Activated naive CD8-positive, alpha-beta T cell treated with anti-CD3 and anti-CD28 coated beads, Interleukin-2, amount 10 ng/mL, durations not matched to agents 7 days and 5 days (primary cell): Measurements from ENCODE around the gene LSM4. TPM values are rescaled to one million over a fixed set of nuclear protein-coding genes. Genes with fewer than 3 reads are reported as not detected.
A peak's percentile ranks its signal among the peaks of the same experiment; 100 is the strongest.

ENCODE experiments used
- ATAC-seq: fragments of 150-1000 bp; cut with Tn5 transposase; one replicate; pipeline ENCODE4 v1.10.0; 2021; ENCODE audit warnings: low read depth, moderate library complexity
- POLR2A ChIA-PET: fragments of 350-600 bp; sonication (Branson Sonifier 250); formaldehyde crosslinking; loops from one replicate; lab custom pipeline; 2021; ENCODE audit warnings: antibody characterized with exemption; lab: Charles Lee
- DNase-seq: peaks from one replicate; pipeline ENCODE4 v3.0.0; 2021
- H3K27ac Mint-ChIP-seq: one replicate; pipeline ENCODE4 v1.8.0; 2022; ENCODE audit warnings: mild to moderate bottlenecking, mixed read lengths
- H3K27me3 Mint-ChIP-seq: one replicate; pipeline ENCODE4 v1.8.0; 2022; ENCODE audit warnings: mild to moderate bottlenecking, moderate library complexity, mixed read lengths
- H3K36me3 Mint-ChIP-seq: one replicate; pipeline ENCODE4 v1.8.0; 2021; ENCODE audit warnings: mild to moderate bottlenecking, mixed read lengths
- H3K4me1 Mint-ChIP-seq: one replicate; pipeline ENCODE4 v1.8.0; 2021; ENCODE audit warnings: mixed read lengths
- H3K4me3 Mint-ChIP-seq: one replicate; pipeline ENCODE4 v1.8.0; 2022; ENCODE audit warnings: mild to moderate bottlenecking, moderate library complexity, mixed read lengths
- H3K9me3 Mint-ChIP-seq: one replicate; pipeline ENCODE4 v1.8.0; 2021; ENCODE audit warnings: mixed read lengths
- total RNA-seq, 2 experiments: library from RNA; stranded (reverse); gene quantifications; one replicate each; pipeline ENCODE4 v1.2.3, GENCODE V29; 2021

Gene LSM4
- total RNA-seq, 2 experiments from 2014 or later: 151 to 157 TPM

DNA sequence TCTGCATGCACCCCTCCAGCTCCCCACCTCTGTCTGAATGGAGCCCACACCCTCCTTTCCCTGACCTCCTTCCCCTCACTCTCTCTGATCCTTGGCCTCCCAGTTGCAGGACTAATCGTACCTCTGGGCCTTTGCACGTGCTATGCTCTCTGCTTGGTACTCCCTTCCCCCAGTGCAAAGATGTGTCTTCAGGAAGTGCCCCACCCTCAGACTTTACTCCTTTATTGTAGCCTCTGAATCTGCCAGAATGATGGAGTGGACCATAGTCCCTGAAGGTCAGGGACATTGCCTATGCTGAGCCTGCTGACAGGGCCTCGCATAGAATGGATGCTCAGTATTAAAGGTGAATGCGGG is 40.1 kb downstream of the LSM4 start:
- peaks cover 26% of the 10 kb centered on the region for H3K36me3 Mint-ChIP-seq
- H3K27ac Mint-ChIP-seq: peak overlapping the region; percentile 98
- no peaks in the 10 kb centered on the region for H3K27me3 Mint-ChIP-seq
- DNase-seq (no peak), ATAC-seq (no peak)
- peak overlapping the region; percentile 86 for H3K4me3 Mint-ChIP-seq
- no peaks in the 10 kb centered on the region for H3K9me3 Mint-ChIP-seq
- POLR2A ChIA-PET: interaction anchor here (6.4 to 12.8 kb wide), 3 partner anchors 9 to 32 kb away, joined by 718 to 1033 read pairs (median 846); partner anchors contain the start of gene LSM4
- H3K4me1 Mint-ChIP-seq: peaks cover 39% of the 10 kb centered on the region

DNA sequence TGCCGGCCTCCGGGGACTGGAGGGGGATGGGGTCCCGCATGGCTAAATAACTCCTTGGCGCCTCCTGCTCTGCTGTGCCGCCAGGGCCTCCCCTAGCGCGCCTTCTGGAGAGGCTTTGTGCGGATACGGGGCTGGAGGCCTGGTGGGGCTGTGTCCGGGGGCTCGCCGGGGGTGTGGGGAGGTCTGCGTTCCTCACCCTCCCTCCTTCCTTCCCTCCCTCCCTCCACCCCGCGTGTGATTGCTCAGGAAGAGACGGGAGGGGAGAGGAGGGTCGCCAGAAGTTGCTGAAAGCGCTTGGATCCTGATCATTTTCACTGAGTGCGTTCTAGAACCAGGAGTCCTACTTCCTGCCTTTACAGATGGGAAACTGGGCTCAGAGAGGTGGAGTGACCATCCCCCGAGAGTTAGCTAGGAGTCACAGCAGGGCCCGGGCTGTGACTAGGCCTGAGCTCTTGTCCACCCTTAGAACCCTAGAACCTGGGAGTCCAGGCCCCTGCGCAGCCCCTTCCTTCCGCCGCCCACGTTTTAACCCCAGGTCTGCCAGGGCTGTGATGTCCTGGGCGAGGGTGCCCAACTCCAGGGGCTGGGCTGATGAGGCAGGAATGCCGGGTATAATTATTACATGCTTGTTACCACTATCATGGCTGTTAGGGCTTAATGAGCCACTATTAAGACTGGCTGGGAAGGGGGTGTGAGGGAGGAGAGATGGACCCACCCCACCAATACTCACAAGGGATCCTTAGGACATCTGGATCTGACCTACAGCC is 40.7 kb downstream of the LSM4 start:
- no peaks in the 10 kb centered on the region for H3K9me3 Mint-ChIP-seq
- DNase-seq: no peak
- ATAC-seq: peak; percentile 41
- H3K4me3 Mint-ChIP-seq: peak overlapping the region; percentile 86
- H3K36me3 Mint-ChIP-seq: peaks cover 28% of the 10 kb centered on the region
- POLR2A ChIA-PET: interaction anchor here (0.5 to 12.8 kb wide), 39 partner anchors 9 to 877 kb away, joined by 3 to 1033 read pairs (median 4); partner anchors contain the start of genes BST2, IL12RB1, KXD1 and LSM4
- peaks cover 43% of the 10 kb centered on the region for H3K4me1 Mint-ChIP-seq
- H3K27me3 Mint-ChIP-seq: no peaks in the 10 kb centered on the region
- H3K27ac Mint-ChIP-seq: peak overlapping the region; percentile 98

DNA sequence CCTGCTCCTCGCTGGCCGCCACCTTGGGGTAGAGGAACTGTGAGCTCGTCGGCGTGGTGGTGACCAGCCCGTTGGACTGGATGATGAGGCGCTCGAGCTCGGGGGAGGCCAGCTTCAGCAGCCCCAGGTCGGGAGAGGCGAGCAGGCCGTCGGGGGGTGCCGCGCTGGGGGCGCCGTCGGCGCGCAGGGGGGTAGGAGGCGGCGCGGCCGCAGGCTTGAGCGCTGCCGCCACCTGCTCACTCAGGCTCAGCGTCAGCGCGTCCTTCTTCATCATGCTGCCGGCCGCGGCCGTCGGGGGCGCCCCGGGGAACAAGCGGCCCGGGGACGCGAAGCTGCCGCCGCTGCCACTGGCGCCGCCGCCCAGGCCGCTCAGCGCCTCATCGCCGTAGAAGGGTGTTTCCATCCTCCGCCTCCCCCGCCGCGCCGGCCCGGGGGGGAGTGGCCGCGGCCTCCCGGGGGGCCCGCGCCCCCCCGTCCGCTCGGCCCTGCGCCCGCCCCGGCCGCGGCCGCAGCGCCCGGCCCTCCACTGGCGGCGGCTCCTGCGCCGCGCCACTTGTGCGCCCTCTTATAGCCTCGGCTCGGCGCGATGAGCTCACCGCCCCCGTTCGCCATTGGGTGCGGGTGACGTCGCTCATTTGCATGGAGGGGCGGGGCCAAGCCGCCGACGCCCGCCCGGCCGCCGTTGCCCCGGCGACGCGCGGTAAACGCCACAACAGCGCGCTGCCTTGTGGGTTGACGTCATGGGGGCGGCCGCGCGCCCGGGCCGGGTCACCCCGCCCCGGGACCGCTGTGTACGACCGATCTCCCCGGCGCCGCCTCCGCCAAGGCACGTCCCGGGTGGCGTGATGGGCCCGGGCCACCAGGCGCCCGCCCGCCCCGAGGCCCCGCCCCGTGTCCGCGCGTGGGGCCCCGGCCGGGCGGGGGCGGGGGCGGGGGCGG is 41.5 kb downstream of the LSM4 start, which contains the start of gene JUND:
JUND (minus strand) TSS at position 541 of the 939 bp plus-strand sequence; CDS start at position 403, 138 bp downstream.
- DNase-seq: peak; percentile 99
- POLR2A ChIA-PET: interaction anchor here (0.5 to 12.8 kb wide), 47 partner anchors 10 to 876 kb away, joined by 3 to 1033 read pairs (median 4); partner anchors contain the start of genes BST2, IL12RB1, KXD1 and LSM4
- H3K9me3 Mint-ChIP-seq: no peaks in the 10 kb centered on the region
- peak within 1 kb of the TSS; percentile 90 for H3K4me3 Mint-ChIP-seq
- no peaks in the 10 kb centered on the region for H3K27me3 Mint-ChIP-seq
- H3K36me3 Mint-ChIP-seq: peaks cover 28% of the 10 kb centered on the region
- peak within 1 kb of the TSS; percentile 98 for H3K27ac Mint-ChIP-seq
- peak; percentile 73 for ATAC-seq
- peaks cover 39% of the 10 kb centered on the region for H3K4me1 Mint-ChIP-seq

DNA sequence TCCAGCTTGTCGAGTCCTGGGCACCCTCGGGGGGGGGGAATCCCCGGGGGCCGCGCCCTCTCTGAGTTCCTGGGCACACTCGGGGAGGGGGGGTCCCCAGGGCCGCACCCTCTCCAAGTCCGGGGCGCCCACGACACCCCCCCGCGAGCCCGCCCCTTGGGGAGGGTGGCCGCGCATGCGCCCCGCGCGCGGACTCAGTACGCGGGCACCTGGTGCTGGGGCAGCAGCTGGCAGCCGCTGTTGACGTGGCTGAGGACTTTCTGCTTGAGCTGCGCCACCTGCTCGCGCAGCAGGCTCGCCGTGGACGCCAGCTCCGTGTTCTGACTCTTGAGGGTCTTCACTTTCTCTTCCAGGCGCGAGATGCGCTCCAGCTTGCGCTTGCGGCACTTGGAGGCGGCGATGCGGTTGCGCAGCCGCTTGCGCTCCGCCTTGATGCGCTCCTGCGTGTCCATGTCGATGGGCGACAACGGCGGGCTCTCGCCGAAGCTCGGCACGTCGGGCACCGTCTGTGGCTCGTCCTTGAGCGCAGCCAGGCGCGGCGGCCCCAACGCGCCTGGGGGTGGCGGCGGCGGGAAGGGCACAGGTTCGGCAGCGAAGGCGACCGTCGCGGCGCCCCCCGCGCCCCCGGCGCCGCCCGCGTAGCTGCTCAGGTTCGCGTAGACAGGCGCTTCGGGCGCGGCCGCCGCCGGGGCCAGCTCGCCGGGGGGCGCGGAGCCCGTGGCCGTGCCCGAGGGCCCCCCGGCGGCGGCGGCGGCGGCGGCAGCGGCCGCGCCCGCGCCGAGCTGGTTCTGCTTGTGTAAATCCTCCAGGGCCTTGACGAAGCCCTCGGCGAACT is 42.4 kb downstream of the LSM4 start:
- H3K4me3 Mint-ChIP-seq: peak overlapping the region; percentile 98
- H3K27ac Mint-ChIP-seq: peak overlapping the region; percentile 99
- H3K36me3 Mint-ChIP-seq: peaks cover 28% of the 10 kb centered on the region
- H3K9me3 Mint-ChIP-seq: no peaks in the 10 kb centered on the region
- H3K4me1 Mint-ChIP-seq: peaks cover 40% of the 10 kb centered on the region
- peak; percentile 6 for ATAC-seq
- DNase-seq: peak; percentile 87
- H3K27me3 Mint-ChIP-seq: no peaks in the 10 kb centered on the region
- POLR2A ChIA-PET: interaction anchor here (0.7 to 12.8 kb wide), 32 partner anchors 11 to 280 kb away, joined by 3 to 1033 read pairs (median 6); partner anchors contain the start of genes IL12RB1, LSM4, MPV17L2 and PGPEP1

DNA sequence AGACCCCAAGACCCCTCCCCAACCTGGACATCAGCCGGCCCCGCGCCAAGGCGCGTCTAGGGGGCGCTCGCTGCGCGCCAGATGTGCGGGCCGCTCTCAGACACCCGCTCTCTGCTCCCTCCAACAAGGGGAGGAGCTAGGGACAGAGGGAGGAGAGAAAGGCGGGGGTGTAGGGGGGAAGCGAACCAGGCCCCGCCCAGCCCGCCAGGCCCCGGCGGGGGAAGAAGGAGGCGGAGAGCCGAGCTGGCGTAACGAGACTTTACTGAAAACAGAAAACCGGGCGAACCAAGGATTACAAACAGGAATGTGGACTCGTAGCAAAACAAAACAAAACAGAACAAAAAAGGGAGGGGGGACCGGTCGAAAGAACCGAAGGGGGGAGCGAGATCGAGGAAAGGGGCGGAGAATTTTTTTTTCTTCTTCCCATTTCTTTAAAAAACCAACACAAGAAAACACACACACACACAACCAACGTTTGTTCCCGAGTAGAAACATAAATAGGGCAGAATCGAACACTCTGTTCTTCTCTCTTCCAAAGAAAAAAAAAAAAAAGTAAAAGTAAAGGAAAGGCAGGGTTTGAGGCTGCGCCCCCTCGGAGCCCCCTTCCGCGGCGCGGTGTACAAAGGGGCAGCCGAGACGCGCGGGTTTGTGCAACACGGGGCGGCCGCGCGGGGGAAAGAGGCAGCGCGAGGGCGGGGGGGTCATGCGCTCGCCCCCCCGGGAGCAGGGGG is 43.2 kb downstream of the LSM4 start:
- H3K27me3 Mint-ChIP-seq: no peaks in the 10 kb centered on the region
- peak overlapping the region; percentile 99 for H3K27ac Mint-ChIP-seq
- peak; percentile 17 for ATAC-seq
- DNase-seq: peak; percentile 92
- POLR2A ChIA-PET: interaction anchor here (0.7 to 12.8 kb wide), 25 partner anchors 9 to 1181 kb away, joined by 3 to 1033 read pairs (median 8); partner anchors contain the start of genes LSM4, MPV17L2, PGPEP1 and RAB3A
- peaks cover 26% of the 10 kb centered on the region for H3K36me3 Mint-ChIP-seq
- H3K9me3 Mint-ChIP-seq: no peaks in the 10 kb centered on the region
- peaks cover 38% of the 10 kb centered on the region for H3K4me1 Mint-ChIP-seq
- peak overlapping the region; percentile 98 for H3K4me3 Mint-ChIP-seq

DNA sequence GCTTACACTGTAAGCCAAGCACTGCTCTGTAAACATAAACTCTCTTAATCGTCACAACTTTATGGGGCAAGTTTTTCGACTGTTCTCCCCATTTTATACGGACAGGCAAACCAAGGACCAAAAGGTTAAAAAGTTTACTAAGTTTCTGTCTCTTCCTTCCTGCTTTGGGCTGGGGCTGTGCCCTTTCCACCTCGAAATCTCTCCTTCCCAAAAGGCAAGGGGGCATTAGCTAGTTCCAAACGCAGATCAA is 43.7 kb downstream of the LSM4 start:
- H3K4me1 Mint-ChIP-seq: peaks cover 40% of the 10 kb centered on the region
- H3K27ac Mint-ChIP-seq: peak overlapping the region; percentile 99
- ATAC-seq (no peak), DNase-seq (no peak)
- no peaks in the 10 kb centered on the region for H3K9me3 Mint-ChIP-seq
- peaks cover 31% of the 10 kb centered on the region for H3K36me3 Mint-ChIP-seq
- no peaks in the 10 kb centered on the region for H3K27me3 Mint-ChIP-seq
- peak overlapping the region; percentile 98 for H3K4me3 Mint-ChIP-seq
- POLR2A ChIA-PET: interaction anchor here (0.7 to 12.8 kb wide), 19 partner anchors 9 to 1182 kb away, joined by 3 to 1033 read pairs (median 15); partner anchors contain the start of genes LSM4, MPV17L2, PGPEP1 and RAB3A

DNA sequence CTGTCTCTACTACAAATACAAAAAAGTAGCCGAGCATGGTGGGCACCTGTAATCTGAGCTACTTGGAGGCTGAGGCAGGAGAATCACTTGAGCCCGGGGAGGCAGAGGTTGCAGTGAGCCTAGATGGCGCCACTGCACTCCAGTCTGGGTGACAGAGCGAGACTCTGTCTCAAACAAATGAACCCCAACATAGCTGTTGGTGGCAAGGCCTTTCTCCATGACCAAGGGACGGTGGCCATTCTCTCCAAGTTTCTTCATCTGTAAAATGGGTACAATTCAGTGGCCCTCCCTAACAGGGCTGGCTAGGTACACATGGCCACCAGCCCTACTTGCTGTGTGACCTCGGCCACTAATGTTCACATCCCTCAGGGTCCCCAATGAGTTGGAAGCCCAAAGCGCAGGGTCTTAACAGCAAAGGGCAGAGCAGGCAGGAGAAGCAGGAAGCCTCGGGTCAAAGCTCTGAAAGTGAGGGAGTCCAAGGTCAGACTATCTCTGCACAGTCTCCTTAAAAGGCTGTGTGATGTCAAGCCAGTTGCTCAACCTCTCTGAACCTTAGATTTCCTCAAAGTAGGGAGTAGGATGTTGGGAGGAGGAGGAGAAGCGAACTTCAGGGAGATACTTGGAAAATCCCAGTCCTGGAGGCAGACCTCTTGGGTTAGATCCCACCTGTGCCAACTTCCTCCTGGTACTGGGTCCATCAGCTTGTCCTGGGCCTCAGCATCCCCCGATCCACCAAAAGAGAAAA is 44.2 kb downstream of the LSM4 start:
- Mint-ChIP-seq H3K4me1 (peaks cover 42% of the 10 kb centered on the region), H3K27ac (peak overlapping the region; percentile 99), H3K9me3 (no peaks in the 10 kb centered on the region), H3K27me3 (no peaks in the 10 kb centered on the region), H3K36me3 (peaks cover 31% of the 10 kb centered on the region), H3K4me3 (peak overlapping the region; percentile 98)
- POLR2A ChIA-PET: interaction anchor here (0.7 to 12.8 kb wide), 14 partner anchors 13 to 171 kb away, joined by 3 to 1033 read pairs (median 30); partner anchors contain the start of genes LSM4, MPV17L2, PGPEP1 and RAB3A
- ATAC-seq: no peak
- DNase-seq: peak; percentile 65

DNA sequence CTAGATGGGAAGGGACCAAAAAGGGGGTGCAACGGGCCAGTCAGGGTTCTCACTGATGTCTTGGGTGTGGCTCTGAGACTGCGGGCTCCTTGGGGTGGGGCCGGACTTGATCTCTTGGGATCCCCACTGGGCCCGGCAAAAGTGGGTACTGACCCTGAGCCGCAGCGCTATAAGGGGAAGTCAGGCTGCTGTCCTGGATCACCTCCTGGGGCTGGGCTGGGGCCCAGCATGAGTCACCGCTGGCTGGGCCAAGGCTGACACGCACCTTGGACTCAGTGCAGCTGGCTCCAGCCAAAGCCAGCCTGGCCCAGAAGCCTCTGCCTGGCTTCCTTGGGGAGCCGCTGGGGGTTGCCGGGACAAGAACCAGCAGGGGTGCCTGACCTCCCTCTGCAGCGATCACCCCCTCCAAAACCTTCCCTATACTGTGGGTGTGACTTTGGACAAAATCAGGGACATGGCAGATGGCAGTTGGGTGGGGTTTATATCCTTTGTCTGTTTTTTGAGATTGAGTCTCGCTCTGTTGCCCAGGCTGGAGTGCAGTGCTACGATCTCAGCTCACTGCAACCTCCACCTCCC is 48.0 kb downstream of the LSM4 start:
- H3K27ac Mint-ChIP-seq: peak overlapping the region; percentile 56
- H3K4me1 Mint-ChIP-seq: peaks cover 38% of the 10 kb centered on the region
- H3K9me3 Mint-ChIP-seq: no peaks in the 10 kb centered on the region
- peak overlapping the region; percentile 28 for H3K4me3 Mint-ChIP-seq
- peaks cover 29% of the 10 kb centered on the region for H3K36me3 Mint-ChIP-seq
- ATAC-seq: no peak
- no peaks in the 10 kb centered on the region for H3K27me3 Mint-ChIP-seq
- no peak for DNase-seq
- POLR2A ChIA-PET: interaction anchor here (0.6 to 12.8 kb wide), 8 partner anchors 11 to 117 kb away, joined by 3 to 1033 read pairs (median 8); partner anchors contain the start of genes LSM4 and PGPEP1

DNA sequence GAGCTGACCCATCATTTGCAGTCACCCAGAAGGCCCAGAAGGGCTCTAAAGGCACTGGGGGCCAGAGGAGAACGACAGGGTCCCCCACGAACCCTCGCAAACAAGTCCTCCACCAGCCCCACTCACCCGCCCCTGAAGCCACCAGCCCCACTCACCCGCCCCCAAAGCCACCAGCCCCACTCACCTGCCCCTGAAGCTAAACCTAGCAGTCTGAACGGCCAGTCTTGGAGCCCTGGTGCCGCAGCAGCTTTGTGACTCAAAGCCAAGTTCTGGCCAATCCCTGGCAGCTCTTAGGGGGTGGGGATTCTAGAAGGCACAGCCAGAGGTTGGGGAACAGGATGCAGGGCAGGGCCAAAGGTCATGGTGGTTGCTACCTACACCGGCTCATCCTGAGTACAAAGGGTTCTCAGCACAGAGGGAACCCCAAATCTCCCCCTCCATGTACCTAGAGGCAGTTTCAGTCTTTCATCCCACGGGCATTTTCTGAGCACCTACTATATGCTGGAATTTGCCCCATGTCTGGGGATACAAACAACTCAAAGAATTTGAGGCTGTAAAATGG is 48.6 kb downstream of the LSM4 start, which contains the start of gene IQCN:
IQCN (minus strand) TSS at position 234 of the 562 bp plus-strand sequence. CDS start 4,974 bp downstream, outside the sequence.
- Mint-ChIP-seq H3K27me3 (no peaks in the 10 kb centered on the region), H3K4me3 (peak within 1 kb of the TSS; percentile 28), H3K4me1 (peaks cover 35% of the 10 kb centered on the region), H3K27ac (peak within 1 kb of the TSS; percentile 56), H3K36me3 (peaks cover 23% of the 10 kb centered on the region), H3K9me3 (no peaks in the 10 kb centered on the region)
- ATAC-seq (peak; percentile 59), DNase-seq (no peak)
- POLR2A ChIA-PET: interaction anchor here (0.6 to 11.2 kb wide), 8 partner anchors 12 to 66 kb away, joined by 3 to 1033 read pairs (median 4); partner anchors contain the start of genes LSM4 and PGPEP1

DNA sequence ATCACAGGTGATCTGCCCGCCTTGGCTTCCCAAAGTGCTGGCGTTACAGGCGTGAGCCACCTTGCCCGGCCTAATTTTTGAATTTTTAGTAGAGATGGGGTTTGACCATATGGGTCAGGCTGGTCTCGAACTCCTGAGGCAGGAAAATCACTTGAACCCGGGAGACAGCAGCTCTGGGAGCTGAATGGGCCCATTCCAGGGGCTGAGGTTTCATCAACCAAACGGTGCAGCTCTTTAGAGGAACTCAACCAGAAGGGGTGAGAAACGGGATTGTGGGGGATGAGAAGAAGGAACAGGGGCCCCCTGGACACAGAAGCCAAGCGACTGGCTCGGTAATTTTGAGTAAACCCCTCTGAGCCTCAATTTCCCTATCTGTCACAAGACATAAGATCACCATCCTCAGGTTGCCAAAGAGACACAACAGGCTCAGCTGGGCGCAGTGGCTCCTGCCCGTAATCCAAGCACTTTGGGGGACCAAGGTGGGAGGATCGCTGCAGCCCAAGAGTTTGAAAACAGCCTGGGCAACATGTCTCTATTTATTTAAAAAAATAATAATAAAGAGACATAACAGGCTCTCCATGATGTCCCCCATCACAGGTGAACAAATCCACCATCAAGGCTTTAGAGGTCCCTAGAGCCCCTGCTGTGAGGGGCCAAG is 49.2 kb downstream of the LSM4 start:
- Mint-ChIP-seq H3K4me3 (no peak overlapping the region), H3K9me3 (no peaks in the 10 kb centered on the region), H3K27ac (no peak overlapping the region), H3K27me3 (no peaks in the 10 kb centered on the region), H3K36me3 (peaks cover 18% of the 10 kb centered on the region), H3K4me1 (peaks cover 29% of the 10 kb centered on the region)
- ATAC-seq (no peak), DNase-seq (no peak)
- POLR2A ChIA-PET: interaction anchor here (0.6 to 11.2 kb wide), 6 partner anchors 16 to 66 kb away, joined by 4 to 1033 read pairs (median 6); partner anchors contain the start of genes LSM4 and PGPEP1
